Activated CD8-positive, alpha-beta memory T cell treated with anti-CD3 and anti-CD28 coated beads for 36 hours (primary cell): ENCODE measurements around the gene LLCFC1. TPM values are rescaled to one million over a fixed set of nuclear protein-coding genes. Genes with fewer than 3 reads are reported as not detected.

Experiments used
- CTCF ChIA-PET: fragments of 350-600 bp; sonication (Branson Sonifier 250); formaldehyde crosslinking; loops from one replicate; lab custom pipeline; 2021; ENCODE audit warnings: antibody characterized with exemption; lab: Charles Lee
- POLR2A ChIA-PET: fragments of 350-600 bp; sonication (Branson Sonifier 250); formaldehyde crosslinking; loops from one replicate; lab custom pipeline; 2021; ENCODE audit warnings: antibody characterized with exemption; lab: Charles Lee
- total RNA-seq, 2 experiments: library from RNA; stranded (reverse); gene quantifications; one replicate each; pipeline ENCODE4 v1.2.3, GENCODE V29; 2021

Gene LLCFC1
- total RNA-seq, 2 experiments from 2014 or later, result not detected

DNA sequence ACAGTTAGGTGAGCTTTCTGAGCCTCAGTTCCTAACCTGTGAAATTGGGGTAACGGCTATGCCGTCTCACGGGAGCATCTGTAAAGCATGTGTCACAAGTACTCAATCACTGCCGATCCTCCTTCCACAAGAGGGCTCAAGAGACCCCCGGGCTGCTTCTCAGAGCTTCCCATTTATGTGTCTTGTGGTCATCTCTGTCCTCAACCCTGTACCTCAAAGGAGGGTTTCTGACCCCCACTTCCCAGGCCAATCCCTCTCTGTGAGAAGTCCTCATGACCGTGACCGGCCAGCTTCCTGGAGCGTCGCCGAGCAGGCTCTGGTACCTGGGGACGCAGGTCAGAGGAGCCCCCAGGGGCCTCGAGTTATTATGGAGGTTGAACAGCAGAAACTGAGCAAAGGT lies 5.2 kb upstream of the LLCFC1 start:
- CTCF ChIA-PET, result no interaction called here
- POLR2A ChIA-PET, result no interaction called here

DNA sequence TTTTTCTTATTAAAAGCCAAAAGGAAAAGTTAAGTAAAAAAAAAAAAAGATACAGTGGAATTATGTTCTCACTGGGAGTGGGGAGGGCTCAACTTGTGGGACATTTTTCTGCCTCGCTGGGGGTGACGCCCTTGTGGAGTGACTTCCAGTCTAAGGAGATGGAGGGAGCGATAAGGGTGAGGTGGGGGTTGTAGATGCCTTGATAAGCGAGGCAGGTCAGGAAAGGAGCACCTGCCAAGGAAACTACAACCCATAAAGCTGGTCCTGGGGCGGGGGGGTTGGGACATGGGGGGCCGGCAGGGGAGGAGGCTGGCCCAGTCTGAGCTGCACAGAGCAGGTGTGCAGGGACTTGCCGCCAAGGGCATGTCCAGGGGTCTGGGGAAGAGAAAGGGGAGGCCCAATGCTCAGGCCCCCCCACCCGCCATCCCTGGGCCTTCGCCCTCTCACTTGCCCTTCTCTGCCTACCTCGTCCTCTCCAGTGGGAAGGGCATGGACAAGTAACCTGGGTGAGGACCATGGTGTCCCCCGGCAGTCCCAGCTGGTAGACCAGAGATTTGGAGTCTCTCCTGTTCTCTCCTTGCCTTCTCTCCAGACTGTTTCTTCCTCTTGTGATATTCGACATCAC lies 3.2 kb upstream of the LLCFC1 start:
- CTCF ChIA-PET, result no interaction called here
- POLR2A ChIA-PET, result no interaction called here

DNA sequence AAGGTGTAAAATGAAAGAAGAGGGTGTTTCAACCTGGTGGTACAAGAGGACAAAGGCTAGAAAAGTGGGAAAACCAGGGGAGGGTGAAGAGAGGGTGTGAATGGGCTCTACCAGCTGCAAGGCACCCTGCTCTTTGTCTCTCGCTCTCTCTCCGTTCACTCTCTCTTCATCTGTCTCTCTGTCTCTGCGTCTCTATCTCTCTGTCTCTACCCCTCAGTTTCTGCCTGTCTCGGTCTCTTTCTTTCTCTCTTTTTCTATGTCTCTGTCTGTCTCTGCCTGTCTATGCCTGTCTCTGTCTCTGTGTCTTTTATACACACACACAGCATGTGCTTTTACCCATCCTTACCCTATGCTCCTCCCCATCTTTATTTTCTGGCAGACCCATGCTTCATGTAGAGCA lies 673 bp upstream of the LLCFC1 start:
- ChIA-PET CTCF (no interaction called here), POLR2A (no interaction called here)

DNA sequence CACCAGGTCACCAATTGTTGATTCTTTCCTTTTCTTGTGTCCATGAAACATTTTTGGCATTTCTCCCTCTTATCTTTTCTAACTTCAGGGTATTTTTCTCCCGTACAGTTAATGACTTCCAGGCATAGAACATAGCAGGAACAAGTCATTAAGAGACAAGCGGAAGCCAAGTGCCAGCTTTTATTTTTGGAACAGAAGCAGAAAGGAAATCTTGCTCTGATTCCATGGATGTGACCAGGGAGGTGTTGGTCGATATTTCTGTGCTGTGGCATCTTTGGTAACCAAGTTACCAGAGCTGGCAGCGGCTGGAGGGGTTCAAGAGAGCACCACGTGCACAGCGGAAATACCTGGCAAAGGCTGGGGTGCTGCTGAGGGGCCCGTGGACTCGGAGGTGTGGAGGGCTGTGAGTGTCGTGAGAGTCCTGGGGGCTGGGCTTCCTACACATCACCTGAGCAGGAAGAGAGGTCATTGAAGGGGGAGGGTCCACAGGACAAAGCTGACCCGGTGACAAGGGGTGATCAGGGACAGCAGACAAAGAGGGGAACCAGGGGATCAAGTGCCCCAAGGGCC lies 1.8 kb downstream of the LLCFC1 start:
- CTCF ChIA-PET, result no interaction called here
- POLR2A ChIA-PET, result no interaction called here

DNA sequence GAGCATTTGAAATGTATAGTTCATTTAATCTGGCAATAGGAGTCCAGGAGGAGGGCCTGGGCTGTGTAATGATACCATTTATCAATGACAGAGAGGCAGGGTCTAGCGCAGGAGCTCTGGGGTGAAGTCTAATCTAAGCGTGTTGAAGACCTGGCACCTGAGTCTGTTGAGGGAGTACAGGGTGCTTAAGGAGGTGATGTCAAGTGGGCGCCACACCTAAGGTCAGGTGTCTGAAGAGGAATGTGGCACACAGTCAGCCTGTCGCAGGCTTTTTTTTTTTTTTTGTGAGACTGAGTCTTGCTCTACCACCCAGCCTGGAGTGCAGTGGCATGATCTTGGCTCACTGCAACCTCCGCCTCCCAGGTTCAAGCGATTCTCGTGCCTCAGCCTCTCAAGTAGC lies 2.3 kb downstream of the LLCFC1 start:
- POLR2A ChIA-PET, result no interaction called here
- CTCF ChIA-PET, result no interaction called here

DNA sequence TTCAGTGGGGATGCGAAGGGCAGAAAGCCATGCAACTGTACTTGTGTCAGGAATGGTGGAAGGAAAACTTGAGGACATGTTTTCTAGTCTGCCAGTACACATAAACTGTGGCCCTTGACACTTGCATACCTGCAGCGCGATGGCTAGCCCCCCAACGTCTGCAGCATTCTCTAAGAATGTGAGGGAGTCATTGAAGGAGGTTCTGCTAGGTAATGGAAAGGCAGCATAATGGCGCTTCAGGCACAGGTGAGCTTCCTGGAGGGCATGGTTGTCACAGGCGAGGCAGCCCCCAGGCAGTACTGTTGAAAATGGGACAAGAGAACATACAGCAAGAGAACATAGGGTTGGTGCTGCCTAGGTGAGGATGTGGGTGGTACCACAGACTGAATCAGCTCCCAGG lies 3.5 kb downstream of the LLCFC1 start:
- ChIA-PET POLR2A (no interaction called here), CTCF (no interaction called here)

DNA sequence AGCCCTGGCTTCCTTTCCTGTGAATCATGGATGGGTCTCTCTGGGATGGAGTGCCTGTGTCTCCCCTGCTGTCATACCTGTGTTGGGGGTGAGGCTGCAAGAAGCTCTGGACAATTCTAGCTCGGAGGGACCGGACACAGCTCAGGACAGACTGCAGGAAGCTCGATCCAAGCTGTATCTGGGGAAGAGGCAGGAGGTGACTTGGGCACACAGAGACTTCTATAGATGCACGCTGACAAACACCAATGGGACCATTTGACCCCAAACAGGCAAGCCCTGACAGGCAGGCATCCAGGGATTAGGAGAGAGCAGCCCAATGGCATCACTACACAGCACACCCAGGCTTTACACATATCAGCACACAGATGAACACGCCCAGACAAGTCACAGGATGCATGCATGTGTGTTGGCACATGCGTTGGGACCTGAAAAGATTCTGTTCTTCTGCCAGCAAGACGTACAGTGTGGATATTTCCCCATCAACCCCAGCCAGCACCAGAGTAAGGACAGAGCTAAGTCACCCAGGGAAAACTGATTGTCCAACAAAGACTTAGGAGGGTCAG lies 4.5 kb downstream of the LLCFC1 start:
- CTCF ChIA-PET, result no interaction called here
- POLR2A ChIA-PET, result no interaction called here

DNA sequence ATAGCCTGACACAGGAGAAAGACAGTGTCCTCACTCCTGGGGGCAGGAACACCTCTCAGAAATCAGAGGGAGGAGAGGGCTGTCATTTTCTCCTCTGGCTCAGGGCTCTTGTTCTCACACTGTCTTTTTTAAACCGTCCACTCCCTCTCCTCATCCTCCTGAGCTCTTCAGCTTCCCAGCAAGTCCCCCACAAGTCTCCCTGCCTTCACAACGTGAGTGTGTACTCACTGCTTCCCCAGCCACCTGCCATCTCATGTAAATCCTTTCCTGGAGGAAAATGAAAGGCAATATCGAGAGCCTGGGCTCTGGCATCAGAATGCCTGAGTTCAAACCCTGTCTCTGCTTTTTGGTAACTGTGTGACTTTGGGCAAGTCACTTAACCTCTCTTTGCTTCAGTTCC lies 5.7 kb downstream of the LLCFC1 start:
- POLR2A ChIA-PET, result no interaction called here
- CTCF ChIA-PET, result no interaction called here

DNA sequence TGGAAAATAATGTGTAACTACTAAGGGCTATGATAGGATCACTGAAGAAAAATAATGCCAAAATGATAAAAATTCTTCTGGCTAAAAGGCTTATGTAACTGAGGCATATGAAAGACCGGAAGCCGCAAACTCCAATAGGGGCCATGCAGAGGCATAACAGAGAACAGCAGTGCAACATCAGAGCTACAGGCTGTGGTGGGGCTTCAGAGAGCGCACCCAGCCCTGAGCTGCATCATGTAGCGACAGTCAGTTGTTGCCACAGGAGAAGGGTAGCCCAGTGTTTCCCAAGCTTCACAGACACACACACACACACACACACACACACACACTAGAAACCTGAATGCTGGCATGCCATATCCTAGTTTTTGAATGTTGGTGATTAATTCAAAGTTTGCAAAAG lies 9.3 kb downstream of the LLCFC1 start:
- ChIA-PET CTCF (no interaction called here), POLR2A (no interaction called here)

DNA sequence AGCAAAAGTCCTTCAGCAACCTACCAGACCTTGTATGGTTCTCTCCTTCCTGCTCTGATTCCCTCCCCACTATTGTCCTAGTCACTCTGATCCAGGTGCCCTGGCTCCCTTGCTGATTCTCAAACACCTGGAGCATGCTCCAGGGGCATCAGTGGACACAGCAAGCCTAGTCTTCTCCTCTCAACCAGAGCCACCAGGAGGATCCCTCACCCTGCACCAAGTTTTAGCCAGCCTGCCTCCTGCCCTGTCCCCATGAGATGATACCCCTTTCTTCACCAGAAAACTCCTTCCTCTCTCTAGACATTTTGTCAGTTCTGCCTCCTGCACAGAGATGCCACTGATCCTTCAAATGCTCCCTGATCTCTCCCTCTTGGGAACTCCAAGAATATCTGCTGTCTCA lies 11.0 kb downstream of the LLCFC1 start:
- CTCF ChIA-PET, result no interaction called here
- POLR2A ChIA-PET, result no interaction called here

DNA sequence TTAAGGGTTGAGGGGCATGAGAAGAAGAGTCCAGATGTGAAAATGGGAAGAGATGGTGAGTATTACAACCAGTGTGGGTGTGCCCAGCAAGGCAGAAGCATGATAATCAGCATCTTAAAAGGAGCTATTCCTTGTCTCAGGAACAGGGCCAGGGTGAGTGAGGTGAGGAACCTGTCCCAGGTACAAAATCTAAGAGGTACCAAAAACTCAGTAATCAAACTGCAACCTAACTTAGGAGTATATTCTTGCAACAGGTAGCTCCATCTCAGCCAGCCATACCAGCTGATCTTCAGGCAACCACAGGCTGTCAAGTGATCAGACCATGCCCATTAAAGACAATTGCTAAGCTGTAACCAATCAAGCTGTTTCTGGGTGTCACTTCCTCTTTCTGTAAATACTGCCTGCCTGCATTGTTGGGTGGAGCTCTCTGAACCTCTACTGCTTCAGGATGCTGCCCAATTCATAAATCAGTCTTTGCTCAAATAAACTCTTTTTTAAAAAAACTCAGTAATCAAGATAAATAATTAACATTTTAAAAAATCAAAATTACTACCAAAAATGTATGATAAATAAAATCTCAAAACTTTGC lies 15.5 kb downstream of the LLCFC1 start:
- ChIA-PET POLR2A (no interaction called here), CTCF (interaction anchor here (0.6 kb wide), 1 partner anchor 20 kb away, joined by 3 read pairs; no protein-coding TSS in a partner anchor)

DNA sequence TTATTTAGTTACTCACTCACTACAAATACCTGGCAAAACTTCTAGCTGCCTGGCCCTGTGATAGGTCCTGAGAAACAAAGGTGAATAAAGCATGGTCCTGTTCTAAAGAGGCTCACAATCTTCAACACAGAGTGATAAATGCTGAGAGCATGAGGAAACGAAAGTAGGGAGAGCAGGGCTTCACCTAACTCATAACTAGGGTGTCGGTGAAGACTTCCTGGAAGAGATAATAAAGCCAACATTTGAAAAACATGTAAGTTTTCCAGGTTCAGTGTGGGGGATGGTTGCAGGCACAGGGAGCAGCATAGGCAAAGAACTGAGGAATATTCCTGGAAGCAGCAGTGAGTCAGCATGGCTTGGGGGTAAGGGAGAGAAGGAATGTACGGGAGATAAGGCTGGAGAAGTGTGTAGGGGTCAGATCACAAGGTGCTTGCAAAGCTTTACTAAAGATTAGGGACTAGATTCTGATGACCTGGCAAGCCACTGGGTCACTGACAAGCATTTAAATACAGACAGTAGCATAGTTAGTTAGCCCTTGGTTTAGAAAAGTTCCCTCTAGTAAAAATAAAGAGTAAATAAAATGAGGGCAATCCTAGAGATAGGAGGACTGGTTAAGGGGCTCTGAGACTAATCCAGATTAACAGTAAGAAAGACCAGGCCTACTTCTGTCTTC lies 17.8 kb downstream of the LLCFC1 start:
- POLR2A ChIA-PET, result no interaction called here
- CTCF ChIA-PET, result no interaction called here

DNA sequence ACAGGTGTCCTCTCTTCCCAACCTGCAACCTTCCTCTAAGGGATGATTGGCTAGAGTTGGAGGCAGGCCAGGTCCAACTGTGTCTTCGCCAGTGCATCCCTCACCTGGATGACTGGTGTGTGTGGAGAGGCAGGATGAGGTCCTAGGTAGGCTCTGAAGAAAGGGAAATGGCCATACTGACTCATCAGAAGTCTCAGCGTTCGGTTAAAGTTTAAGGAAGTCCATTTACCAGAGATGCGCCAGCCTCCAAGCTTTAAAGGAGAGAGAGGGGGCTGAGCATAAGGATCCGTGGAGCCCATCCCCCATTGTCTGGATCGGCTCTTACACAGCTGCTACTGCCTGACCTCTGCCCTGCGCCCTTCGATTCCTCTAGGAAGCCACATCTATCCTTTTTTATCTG lies 18.4 kb downstream of the LLCFC1 start:
- CTCF ChIA-PET, result no interaction called here
- POLR2A ChIA-PET, result no interaction called here

DNA sequence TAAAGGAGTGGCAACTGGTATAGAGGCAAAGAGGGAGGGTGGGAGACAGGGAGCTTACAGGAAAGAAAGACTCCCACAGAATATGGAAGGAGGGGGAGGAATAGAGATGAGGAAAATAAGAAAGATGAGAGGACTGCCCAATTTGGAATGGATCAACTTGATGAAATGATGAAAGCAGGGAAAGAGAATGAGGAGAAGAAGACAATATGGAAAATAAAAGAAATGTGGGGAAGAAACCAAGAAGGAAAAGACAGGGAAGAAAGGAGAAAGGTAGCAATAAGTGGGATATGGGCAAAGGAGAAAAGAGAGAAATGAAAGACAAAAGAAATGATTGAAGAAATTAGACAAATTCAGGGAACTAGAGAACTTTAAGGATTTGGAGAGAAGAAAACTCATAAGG lies 19.9 kb downstream of the LLCFC1 start:
- CTCF ChIA-PET, result no interaction called here
- POLR2A ChIA-PET, result no interaction called here

DNA sequence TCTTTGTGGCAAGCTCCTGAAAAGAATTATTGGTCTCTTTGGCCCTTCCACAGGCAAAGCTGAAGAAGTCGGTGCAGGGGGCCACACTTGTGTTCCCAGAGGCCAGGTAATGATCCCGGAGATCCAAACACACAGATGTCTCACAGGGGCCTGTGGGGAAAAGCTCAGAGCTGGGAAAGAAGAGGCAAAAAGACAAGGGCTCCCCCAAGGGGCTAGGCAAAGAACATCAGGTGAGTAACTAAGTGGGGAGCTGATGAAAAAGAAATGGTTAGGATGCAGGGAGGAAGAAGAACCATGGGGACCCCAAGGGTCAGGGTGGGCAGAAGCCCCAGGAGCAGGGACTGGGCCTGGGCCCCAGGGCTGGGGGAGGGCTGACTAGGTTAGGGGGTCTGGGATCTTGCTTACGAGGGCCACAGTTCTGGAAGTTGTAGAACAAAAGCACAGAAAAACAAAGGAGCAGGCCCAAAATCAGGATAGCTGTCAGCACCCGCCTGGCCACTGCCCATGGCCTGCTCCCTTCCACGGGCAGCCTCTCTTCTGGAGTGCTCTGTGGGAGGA lies 21.8 kb downstream of the LLCFC1 start:
- CTCF ChIA-PET, result interaction anchor here (1.3 kb wide), 1 partner anchor 47 kb away, joined by 3 read pairs; no protein-coding TSS in a partner anchor
- POLR2A ChIA-PET, result no interaction called here

DNA sequence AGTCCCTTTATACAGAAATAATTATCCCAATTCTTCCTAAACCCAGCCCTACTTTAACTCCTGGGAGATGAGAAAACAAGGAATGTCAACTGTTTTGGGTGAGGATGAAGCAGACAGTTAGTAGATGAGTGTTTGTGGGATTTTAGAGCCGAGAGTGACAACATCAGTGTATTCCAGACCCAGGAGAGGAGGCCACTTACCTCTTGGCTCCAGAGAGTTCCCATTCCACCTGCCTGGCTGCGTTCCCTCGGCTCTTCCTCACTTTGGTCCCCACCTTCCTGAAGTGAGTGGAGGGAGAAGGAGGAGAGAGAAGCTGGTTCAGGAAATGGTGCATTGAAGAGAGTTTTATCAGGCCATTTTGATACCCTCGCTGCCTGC lies 22.3 kb downstream of the LLCFC1 start:
- CTCF ChIA-PET, result no interaction called here
- POLR2A ChIA-PET, result no interaction called here

DNA sequence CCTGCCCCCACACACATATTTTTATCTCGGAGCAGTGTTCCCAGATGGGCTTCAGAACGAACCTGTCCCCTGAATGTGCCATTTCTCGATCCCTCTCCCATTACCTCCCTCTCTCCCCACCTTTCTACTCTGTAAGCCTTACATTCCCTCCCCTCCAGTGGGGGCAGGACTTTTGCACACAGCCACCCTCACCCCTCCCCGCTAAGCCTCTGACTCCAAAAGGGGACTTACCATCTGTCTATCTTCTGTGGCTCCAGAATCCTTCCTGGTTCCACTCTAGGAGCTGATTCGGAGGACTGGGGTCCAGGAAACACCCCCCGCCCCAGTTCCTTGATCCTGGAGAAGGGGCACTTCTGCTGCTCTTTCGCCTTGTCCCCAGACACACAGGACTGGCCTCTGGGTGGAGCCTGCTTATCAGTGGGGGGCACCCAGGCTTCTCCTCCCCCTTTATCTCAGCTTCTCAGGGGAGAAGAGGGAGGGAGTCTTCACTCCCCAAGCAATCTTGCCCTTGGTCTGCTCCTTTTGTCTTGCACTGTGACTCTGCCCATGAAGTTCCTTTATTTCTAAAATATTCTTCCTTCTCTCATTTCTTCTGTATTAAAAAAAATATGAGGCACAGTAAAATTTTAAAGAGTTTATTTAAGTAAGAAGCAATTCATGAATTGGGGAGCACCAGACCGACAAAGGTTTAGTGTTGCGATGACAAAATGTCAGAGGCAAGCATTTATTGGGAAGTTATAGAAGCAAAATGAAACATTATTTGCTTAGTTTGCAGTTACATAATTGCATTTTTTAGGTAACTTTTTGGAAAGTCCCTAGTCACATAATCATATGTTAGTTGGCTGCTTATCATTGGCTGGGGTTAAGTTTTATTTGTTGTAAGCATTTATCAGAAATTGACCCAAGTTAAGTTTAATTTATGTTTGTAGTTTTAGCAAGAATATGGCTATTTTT lies 23.0 kb downstream of the LLCFC1 start, which contains the start of gene KEL:
Gene KEL, minus strand, starts transcription at position 391 of the 954 bp plus-strand sequence. Its CDS starts 157 bp downstream, at position 234.
- ChIA-PET POLR2A (no interaction called here), CTCF (no interaction called here)

DNA sequence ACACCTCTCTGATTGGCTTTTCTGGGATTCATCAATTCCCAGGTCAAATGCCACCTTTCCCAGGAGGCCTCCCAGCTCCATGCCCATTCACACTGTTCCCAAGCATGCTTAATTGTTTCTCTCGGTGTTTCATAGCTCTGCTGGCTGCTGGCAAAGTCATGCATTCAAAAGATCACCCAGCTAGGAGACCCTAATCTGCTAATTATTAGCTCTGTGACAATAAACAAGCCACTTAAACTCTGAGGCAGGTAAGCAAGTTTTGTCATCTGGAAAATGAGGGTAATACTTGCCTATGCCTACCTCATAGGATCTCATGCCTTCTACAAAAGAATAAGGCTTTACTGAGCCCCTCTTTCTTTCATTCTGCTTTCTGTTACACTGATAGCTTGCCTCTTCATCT lies 23.7 kb downstream of the LLCFC1 start:
- POLR2A ChIA-PET, result no interaction called here
- CTCF ChIA-PET, result no interaction called here

DNA sequence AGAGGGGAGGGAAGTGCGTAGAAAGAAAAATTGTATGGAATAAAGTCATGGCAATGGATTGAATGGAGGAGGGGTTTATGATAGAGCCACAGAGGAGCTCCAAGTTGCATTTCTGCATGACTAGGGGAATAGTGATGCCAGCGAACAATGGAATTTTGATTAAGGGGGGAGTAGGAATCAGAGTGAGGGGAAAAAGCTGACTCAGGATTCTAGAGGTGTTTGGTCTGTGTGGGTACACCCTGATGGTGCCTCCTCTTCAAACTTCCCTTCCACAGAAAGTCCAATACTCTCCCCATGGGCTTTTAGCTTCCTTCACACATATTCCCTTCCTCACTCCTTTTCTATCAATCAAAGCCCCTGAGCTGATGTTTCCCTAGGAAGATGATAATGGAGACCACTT lies 24.7 kb downstream of the LLCFC1 start:
- ChIA-PET POLR2A (no interaction called here), CTCF (no interaction called here)
